ENCODE results near the gene TRAF3IP3. TPM values are rescaled to one million over a fixed set of nuclear protein-coding genes. Genes with fewer than 3 reads are reported as not detected.

TRAF3IP3 gene
- total and polyA plus RNA-seq, 2 of the 13 experiments (the other 11 are each of a cell fraction or from before 2014, with no cell fraction given), result not detected

GRCh38 chr1:209802117-209802779 lies 46.4 kb downstream of the TRAF3IP3 start (continued):
- no peak for TF ChIP-seq MBD4 (IDR thresholded peaks at IDR 0.05; ENCODE audit: borderline replicate concordance, low read length)
- TF ChIP-seq ZNF800 (CRISPR knock-in tag; IDR thresholded peaks at IDR 0.05), result no peak
- TF ChIP-seq ZNF335 (CRISPR knock-in tag; IDR thresholded peaks at IDR 0.05), result no peak
- no peak for TF ChIP-seq ZNF383 (CRISPR knock-in tag; IDR thresholded peaks at IDR 0.05; ENCODE audit: borderline replicate concordance)
- TF ChIP-seq ZNF660 (CRISPR knock-in tag; IDR thresholded peaks at IDR 0.05; ENCODE audit: borderline replicate concordance, low read depth), result no peak
- TF ChIP-seq ZNF747 (CRISPR knock-in tag; IDR thresholded peaks at IDR 0.05; ENCODE audit: borderline replicate concordance), result no peak
- no peak for TF ChIP-seq ZNF326 (CRISPR knock-in tag; IDR thresholded peaks at IDR 0.05; ENCODE audit: borderline replicate concordance)

- CTCF ChIA-PET (ENCODE audit: low intra/inter-chr PET ratio, low total read pairs), result no interaction called here
- no peaks in the 10 kb centered on the region for H3K36me3 ChIP-seq (replicated peaks in 1 of 2; ENCODE audit: control insufficient read depth in 1 of 2, insufficient read depth in 2 of 2, low read length in 2 of 2)
- TF ChIP-seq TRAFD1 (CRISPR knock-in tag; IDR thresholded peaks at IDR 0.05; ENCODE audit: borderline replicate concordance), result no peak
- TF ChIP-seq PRPF4 (IDR thresholded peaks at IDR 0.05; ENCODE audit: low read depth, low read length, poor library complexity, severe bottlenecking), result no peak
- no peak for TF ChIP-seq HNRNPL (IDR thresholded peaks at IDR 0.05; ENCODE audit: low read depth, low read length)
- TF ChIP-seq DBP (CRISPR knock-in tag; IDR thresholded peaks at IDR 0.05; ENCODE audit: not compliant biosample characterization), result no peak
- no peak for TF ChIP-seq NCOA2 (CRISPR knock-in tag; IDR thresholded peaks at IDR 0.05)
- TF ChIP-seq ZNF879 (CRISPR knock-in tag; IDR thresholded peaks at IDR 0.05), result no peak
- TF ChIP-seq ZFP41 (CRISPR knock-in tag; IDR thresholded peaks at IDR 0.05; ENCODE audit: borderline replicate concordance), result no peak
- no peak for TF ChIP-seq ZNF746 (CRISPR knock-in tag; IDR thresholded peaks at IDR 0.05)
- no peak for TF ChIP-seq ZNF446 (CRISPR knock-in tag; IDR thresholded peaks at IDR 0.05)
- TF ChIP-seq ZNF24 (IDR thresholded peaks at IDR 0.05), result no peak
Measured at GRCh38 chr1:209802780-209803152, 46.9 kb downstream of the TRAF3IP3 start.

More at GRCh38 chr1:209802780-209803152, 46.9 kb downstream of the TRAF3IP3 start:
- Histone ChIP-seq H3K4me1 (ENCODE audit: insufficient read depth, low read length) (no peaks in the 10 kb centered on the region), H3K4me3 (replicated peaks in 1 of 3; ENCODE audit: insufficient read depth in 1 of 3, low read depth in 2 of 3, low read length in 3 of 3) (no peak overlapping the region), H4K20me1 (ENCODE audit: insufficient read depth, low read length) (no peaks in the 10 kb centered on the region), H3K27me3 (ENCODE audit: control insufficient read depth in 1 of 2, insufficient read depth in 2 of 2, low read length in 2 of 2) (peaks cover 1 to 11% of the 10 kb centered on the region in 2 experiments; a peak in 1 of 5 replicates), H3K4me2 (ENCODE audit: low read depth, low read length) (no peak overlapping the region), H3K9ac (ENCODE audit: insufficient read depth, low read depth, low read length) (no peak overlapping the region), H3K27ac (ENCODE audit: extremely low read length, insufficient read depth, low read length) (no peak overlapping the region), H2AFZ (ENCODE audit: low read length) (no peak overlapping the region), H3K79me2 (ENCODE audit: insufficient read depth, low read length) (no peaks in the 10 kb centered on the region), H3K9me3 (ENCODE audit: low read length) (no peaks in the 10 kb centered on the region)
- ATAC-seq, result no peak
- WGBS (ENCODE audit: low lambda C conversion rate), result 8% methylated on average over 4 of the region's 4 CpGs
- no TSS peak for BruUV-seq (replicated peaks)
- in situ Hi-C loops (cut with HindIII; ENCODE audit: extremely low pct_ligation_motif_present, low pct_unique_long_range_greater_than_20kb) (no loop called here), intact Hi-C loops (cut with micrococcal nuclease; ENCODE audit: unreplicated experiment) (no loop called here)
- DNase-seq (ENCODE audit: low spot score), result no peak
- POLR2A ChIA-PET, result no interaction called here
- no peak for FAIRE-seq

Measured in HepG2 (cell line).